AG10803 (cell line): ENCODE data around the gene ADARB2.

Source experiments
- DNase-seq: peaks from one replicate; pipeline ENCODE4 v3.0.0; 2010; ENCODE audit warnings: low read depth
- H3K4me3 ChIP-seq: 2 replicates; pipeline ENCODE4 v1.5.1; 2011; ENCODE audit warnings: mild to moderate bottlenecking, low read length, control low read depth
- CTCF ChIP-seq: conservative IDR thresholded peaks from 2 replicates; pipeline ENCODE4 v1.5.1; 2011; ENCODE audit warnings: mild to moderate bottlenecking, low read length, control low read depth, inconsistent platforms

ADARB2 gene

GRCh38 chr10:1514681-1515080, 222.6 kb downstream of the ADARB2 start:
- TF ChIP-seq CTCF: no peak
- H3K4me3 ChIP-seq: no peak overlapping the region
- no peak for DNase-seq

GRCh38 chr10:1513221-1513620, 224.1 kb downstream of the ADARB2 start:
- no peak for TF ChIP-seq CTCF
- no peak for DNase-seq
- H3K4me3 ChIP-seq: no peak overlapping the region

GRCh38 chr10:1509011-1509530, 228.3 kb downstream of the ADARB2 start:
- TF ChIP-seq CTCF: no peak
- DNase-seq: no peak

GRCh38 chr10:1508096-1508495, 229.2 kb downstream of the ADARB2 start:
- TF ChIP-seq CTCF: no peak
- no peak for DNase-seq
- no peak overlapping the region for H3K4me3 ChIP-seq

More at GRCh38 chr10:1509011-1509530, 228.3 kb downstream of the ADARB2 start:
- no peak overlapping the region for H3K4me3 ChIP-seq

- no peak for TF ChIP-seq CTCF
- no peak overlapping the region for H3K4me3 ChIP-seq
- DNase-seq: no peak
Observed at GRCh38 chr10:1507436-1507835, 229.9 kb downstream of the ADARB2 start.

- TF ChIP-seq CTCF: no peak
- no peak for DNase-seq
- no peak overlapping the region for H3K4me3 ChIP-seq
Observed at GRCh38 chr10:1504940-1505339, 232.4 kb downstream of the ADARB2 start.

- no peak overlapping the region for H3K4me3 ChIP-seq
- TF ChIP-seq CTCF: no peak
- DNase-seq: no peak
Observed at GRCh38 chr10:1504286-1504685, 233.0 kb downstream of the ADARB2 start.
